ENCODE data around the gene NTRK1. TPM values are rescaled to one million over a fixed set of nuclear protein-coding genes. Genes with fewer than 3 reads are reported as not detected.

Gene NTRK1
- total and polyA plus RNA-seq, 9 donors = 0.35 to 1.9 (median 0.88) TPM

DNA sequence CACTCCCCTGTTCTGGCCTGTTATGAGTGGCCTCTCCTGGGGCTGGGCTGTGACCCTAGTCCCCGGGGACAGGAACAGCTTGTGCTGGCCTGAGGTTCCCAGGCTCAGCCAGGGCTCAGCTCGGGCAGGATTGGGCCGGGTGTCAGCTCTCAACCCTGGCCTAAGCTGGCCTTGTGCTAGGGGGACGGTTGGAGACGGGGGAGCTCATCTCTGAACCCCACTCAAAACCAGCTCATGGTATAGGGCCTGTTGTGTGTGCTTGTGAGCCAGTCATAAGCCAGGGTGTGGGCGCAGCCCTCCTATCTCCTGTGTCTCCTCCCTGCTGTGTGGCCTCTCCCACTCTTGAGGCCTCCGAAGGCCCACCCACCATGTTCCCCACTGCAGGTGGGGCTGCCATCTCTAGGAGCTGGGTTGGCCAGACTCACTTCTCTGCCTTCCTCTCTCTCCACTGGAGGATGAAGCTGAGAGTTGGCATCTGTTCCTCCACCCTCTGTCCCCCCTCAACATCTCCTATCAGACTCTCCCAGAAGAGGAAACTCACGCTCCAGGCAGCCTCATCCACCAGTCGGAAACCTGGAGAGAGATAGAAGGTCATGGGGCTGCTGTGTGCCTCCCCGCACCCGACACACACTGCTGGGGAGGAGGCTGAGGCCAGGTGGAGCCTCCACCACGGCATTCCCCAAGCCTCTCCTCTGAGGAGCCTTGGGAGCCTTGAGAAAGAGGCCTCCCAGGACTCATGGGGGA is 34.2 kb downstream of the NTRK1 start:
- peaks cover 63% of the 10 kb centered on the region for H3K4me1 ChIP-seq (ENCODE audit: control insufficient read depth, insufficient read depth, low read length)
- peaks cover 36% of the 10 kb centered on the region for H3K27me3 ChIP-seq (ENCODE audit: control insufficient read depth, insufficient read depth, low read length)
- H3K36me3 ChIP-seq (ENCODE audit: control insufficient read depth, insufficient read depth, low read length) = no peaks in the 10 kb centered on the region
- H3K9me3 ChIP-seq (replicated peaks; ENCODE audit: control insufficient read depth, low read depth, low read length) = no peaks in the 10 kb centered on the region
- peak overlapping the region; percentile 87 for H3K27ac ChIP-seq (ENCODE audit: low read length)
- H3K4me3 ChIP-seq (ENCODE audit: low read length) = peak overlapping the region; percentile 55
- peak; percentile 74 for DNase-seq
- 43% methylated on average over 1 of the region's 12 CpGs for WGBS (ENCODE audit: insufficient coverage)

DNA sequence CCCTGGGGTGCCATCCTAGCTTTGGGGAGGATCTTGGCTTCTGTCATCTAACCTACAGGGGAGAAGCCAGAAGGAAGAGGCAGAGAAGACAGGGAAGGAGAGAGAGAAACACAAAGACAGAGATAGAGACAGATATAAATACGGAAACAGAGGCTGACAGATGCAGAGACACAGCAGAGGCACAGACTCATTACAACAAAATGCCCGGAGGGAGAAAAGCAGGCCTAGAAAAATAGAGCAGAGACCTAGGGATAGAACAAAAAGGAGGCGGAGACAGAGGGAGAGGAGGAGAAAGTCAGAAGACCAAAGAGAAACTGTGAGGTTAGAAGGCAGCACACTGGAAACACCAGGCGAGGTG is 34.8 kb downstream of the NTRK1 start:
- WGBS (ENCODE audit: insufficient coverage) = 57% methylated on average over 2 of the region's 4 CpGs
- no peak for DNase-seq
- peaks cover 36% of the 10 kb centered on the region for H3K27me3 ChIP-seq (ENCODE audit: control insufficient read depth, insufficient read depth, low read length)
- peak overlapping the region; percentile 87 for H3K27ac ChIP-seq (ENCODE audit: low read length)
- H3K9me3 ChIP-seq (replicated peaks; ENCODE audit: control insufficient read depth, low read depth, low read length) = no peaks in the 10 kb centered on the region
- no peaks in the 10 kb centered on the region for H3K36me3 ChIP-seq (ENCODE audit: control insufficient read depth, insufficient read depth, low read length)
- peak overlapping the region; percentile 55 for H3K4me3 ChIP-seq (ENCODE audit: low read length)
- H3K4me1 ChIP-seq (ENCODE audit: control insufficient read depth, insufficient read depth, low read length) = peaks cover 64% of the 10 kb centered on the region

DNA sequence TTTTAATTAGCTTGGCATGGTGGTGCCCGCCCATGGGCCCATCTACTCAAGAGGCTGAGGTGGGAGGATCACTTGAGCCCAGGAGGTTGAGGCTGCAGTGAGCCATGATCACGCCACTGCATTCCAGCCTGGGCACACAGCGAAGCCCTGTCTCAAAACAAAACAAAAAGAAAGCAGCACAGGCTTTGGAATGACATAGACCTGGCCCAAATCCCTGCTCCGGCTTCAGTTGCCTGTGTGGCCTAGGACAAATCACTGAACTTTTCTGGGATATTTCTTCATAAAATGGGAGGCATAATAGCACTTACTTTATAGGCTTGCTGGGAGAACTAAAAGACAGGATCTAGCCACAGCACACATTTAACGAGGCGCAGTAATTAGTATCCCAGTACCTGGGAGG is 35.3 kb downstream of the NTRK1 start:
- Histone ChIP-seq H3K4me3 (ENCODE audit: low read length) (no peak overlapping the region), H3K27me3 (ENCODE audit: control insufficient read depth, insufficient read depth, low read length) (peaks cover 36% of the 10 kb centered on the region), H3K27ac (ENCODE audit: low read length) (peak overlapping the region; percentile 87), H3K9me3 (replicated peaks; ENCODE audit: control insufficient read depth, low read depth, low read length) (no peaks in the 10 kb centered on the region), H3K4me1 (ENCODE audit: control insufficient read depth, insufficient read depth, low read length) (peaks cover 69% of the 10 kb centered on the region), H3K36me3 (ENCODE audit: control insufficient read depth, insufficient read depth, low read length) (no peaks in the 10 kb centered on the region)
- no peak for DNase-seq
- 80% methylated on average over 5 of the region's 6 CpGs for WGBS (ENCODE audit: insufficient coverage)

DNA sequence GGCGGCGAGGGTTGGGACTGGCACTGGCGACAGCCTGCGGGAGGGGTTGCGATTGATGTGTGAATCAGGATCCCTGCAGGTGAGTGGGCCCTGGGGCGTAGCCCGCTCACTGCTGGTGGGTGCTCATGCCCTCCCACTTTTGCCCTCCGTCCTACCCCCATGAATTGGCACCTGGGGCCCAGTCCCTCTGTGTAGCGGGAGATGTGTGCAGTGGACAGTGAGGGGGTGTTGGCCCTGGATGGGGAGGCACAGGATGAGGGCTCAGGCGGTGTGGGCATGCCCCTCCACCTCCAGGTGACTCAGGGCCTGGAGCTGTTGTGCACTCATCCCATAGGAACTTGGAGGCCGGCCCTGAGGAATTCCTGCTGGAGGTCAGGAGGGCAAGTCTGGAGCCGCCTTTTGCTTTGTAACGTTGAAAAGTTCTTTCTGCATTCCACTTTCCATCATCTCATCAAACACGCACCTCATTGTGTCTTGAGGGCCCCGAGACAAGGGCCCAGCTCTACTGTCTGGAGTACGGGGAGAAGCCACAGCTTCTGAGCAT is 35.9 kb downstream of the NTRK1 start:
- no peaks in the 10 kb centered on the region for H3K36me3 ChIP-seq (ENCODE audit: control insufficient read depth, insufficient read depth, low read length)
- peak overlapping the region; percentile 77 for H3K27ac ChIP-seq (ENCODE audit: low read length)
- no peaks in the 10 kb centered on the region for H3K9me3 ChIP-seq (replicated peaks; ENCODE audit: control insufficient read depth, low read depth, low read length)
- DNase-seq = no peak
- H3K4me1 ChIP-seq (ENCODE audit: control insufficient read depth, insufficient read depth, low read length) = peaks cover 75% of the 10 kb centered on the region
- peaks cover 36% of the 10 kb centered on the region for H3K27me3 ChIP-seq (ENCODE audit: control insufficient read depth, insufficient read depth, low read length)
- 74% methylated on average over 10 of the region's 16 CpGs for WGBS (ENCODE audit: insufficient coverage)
- H3K4me3 ChIP-seq (ENCODE audit: low read length) = no peak overlapping the region

DNA sequence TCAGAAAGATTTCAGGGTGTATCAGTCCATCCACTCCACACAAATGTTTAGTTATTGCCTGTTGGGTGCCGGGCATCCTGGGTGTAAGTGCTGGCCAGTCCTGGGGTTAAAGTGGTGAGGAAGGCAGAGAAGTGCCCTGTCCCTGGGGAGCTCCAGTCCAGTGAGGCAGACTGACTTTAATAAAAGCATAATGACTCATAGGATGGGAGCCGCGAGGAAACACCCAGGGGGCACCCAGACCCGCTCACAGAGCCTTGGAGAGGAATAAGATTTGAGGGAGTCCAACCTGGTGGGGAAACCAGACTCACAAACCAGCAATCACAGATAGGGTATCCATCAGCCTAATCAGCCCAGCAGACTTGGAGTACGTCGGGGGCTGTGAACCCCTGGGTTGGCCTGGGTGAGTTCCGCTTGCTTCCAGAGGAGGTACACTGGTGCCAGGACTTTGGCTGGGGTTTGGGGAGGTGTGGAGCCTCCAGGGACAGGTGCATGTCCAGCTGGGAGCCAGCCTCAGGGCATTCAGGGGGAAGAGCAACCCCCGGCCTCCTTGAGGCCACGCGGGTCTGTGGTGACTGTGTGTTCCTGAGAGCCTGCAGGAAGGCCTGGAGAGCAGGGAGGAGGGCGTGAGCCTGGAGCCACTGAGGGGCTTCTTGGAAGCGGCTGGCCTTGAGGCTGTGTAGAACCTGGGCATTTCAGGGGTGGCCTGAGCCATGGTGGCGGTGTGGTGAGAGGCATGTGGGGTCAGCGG is 36.6 kb downstream of the NTRK1 start:
- WGBS (ENCODE audit: insufficient coverage) = 61% methylated on average over 9 of the region's 14 CpGs
- Histone ChIP-seq H3K27ac (ENCODE audit: low read length) (peak overlapping the region; percentile 77), H3K4me3 (ENCODE audit: low read length) (no peak overlapping the region), H3K9me3 (replicated peaks; ENCODE audit: control insufficient read depth, low read depth, low read length) (no peaks in the 10 kb centered on the region), H3K27me3 (ENCODE audit: control insufficient read depth, insufficient read depth, low read length) (peaks cover 31% of the 10 kb centered on the region), H3K4me1 (ENCODE audit: control insufficient read depth, insufficient read depth, low read length) (peaks cover 76% of the 10 kb centered on the region), H3K36me3 (ENCODE audit: control insufficient read depth, insufficient read depth, low read length) (no peaks in the 10 kb centered on the region)
- DNase-seq = no peak

DNA sequence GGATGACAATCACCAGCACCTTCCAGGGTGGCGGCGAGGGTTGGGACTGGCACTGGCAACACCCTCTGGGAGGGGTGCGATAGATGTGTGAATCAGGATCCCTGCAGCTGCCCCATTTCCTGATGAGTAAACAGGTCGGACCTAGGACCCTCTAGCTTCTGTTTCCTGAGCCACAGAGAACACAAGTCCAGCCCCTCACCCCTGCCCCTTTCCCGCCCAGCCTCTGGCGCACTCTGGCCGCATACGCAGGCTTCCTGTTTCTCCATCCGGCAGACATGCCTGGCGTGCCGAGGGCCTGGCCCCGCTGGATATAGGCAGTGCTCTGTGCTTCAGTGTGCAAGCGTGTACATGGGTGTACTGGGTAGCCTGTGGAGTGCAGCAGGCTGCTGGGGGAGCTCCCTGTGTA is 37.5 kb downstream of the NTRK1 start:
- peak; percentile 84 for DNase-seq
- Histone ChIP-seq H3K9me3 (replicated peaks; ENCODE audit: control insufficient read depth, low read depth, low read length) (no peaks in the 10 kb centered on the region), H3K4me1 (ENCODE audit: control insufficient read depth, insufficient read depth, low read length) (peaks cover 78% of the 10 kb centered on the region), H3K27me3 (ENCODE audit: control insufficient read depth, insufficient read depth, low read length) (peaks cover 22% of the 10 kb centered on the region), H3K27ac (ENCODE audit: low read length) (peak overlapping the region; percentile 77), H3K4me3 (ENCODE audit: low read length) (no peak overlapping the region), H3K36me3 (ENCODE audit: control insufficient read depth, insufficient read depth, low read length) (peaks cover 2% of the 10 kb centered on the region)
- WGBS (ENCODE audit: insufficient coverage) = 3% methylated on average over 10 of the region's 13 CpGs

DNA sequence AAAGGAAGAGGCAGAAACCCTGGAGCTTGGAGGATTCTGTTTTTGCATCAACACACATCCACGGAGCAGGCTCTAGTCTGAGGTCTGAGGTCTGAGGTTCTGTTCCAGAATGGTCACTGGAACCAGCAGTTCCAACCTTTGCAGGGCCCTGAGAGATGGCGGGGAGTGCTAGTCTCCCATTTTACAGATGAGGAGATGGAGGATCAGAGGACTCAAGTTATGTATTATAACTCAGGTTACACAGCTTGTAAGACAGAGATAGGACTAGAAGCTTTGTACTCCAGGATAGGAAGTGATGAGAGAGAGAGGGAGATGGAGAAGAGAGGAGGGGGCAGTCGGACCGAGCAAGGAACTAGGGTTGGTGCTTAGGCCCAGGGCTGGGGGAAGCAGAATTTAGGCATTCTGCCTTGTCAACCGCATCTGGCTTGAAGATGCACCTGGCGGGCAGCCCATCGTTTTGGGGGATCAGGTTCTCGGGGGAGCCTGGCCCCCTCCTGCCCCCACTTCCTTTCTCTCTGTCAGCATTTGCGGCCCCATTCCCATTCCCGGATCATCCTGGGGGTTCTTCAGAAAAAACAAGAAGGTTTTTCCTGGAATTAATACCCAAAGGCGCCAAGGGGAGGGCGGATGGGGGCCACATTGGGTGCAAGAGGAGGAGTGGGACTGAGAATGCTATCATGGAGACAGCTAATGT is 38.5 kb downstream of the NTRK1 start:
- H3K4me1 ChIP-seq (ENCODE audit: control insufficient read depth, insufficient read depth, low read length) = peaks cover 86% of the 10 kb centered on the region
- no peak overlapping the region for H3K4me3 ChIP-seq (ENCODE audit: low read length)
- DNase-seq = no peak
- 56% methylated on average over 5 of the region's 12 CpGs for WGBS (ENCODE audit: insufficient coverage)
- H3K27ac ChIP-seq (ENCODE audit: low read length) = peak overlapping the region; percentile 77
- no peaks in the 10 kb centered on the region for H3K9me3 ChIP-seq (replicated peaks; ENCODE audit: control insufficient read depth, low read depth, low read length)
- H3K36me3 ChIP-seq (ENCODE audit: control insufficient read depth, insufficient read depth, low read length) = peaks cover 3% of the 10 kb centered on the region
- H3K27me3 ChIP-seq (ENCODE audit: control insufficient read depth, insufficient read depth, low read length) = peaks cover 13% of the 10 kb centered on the region

DNA sequence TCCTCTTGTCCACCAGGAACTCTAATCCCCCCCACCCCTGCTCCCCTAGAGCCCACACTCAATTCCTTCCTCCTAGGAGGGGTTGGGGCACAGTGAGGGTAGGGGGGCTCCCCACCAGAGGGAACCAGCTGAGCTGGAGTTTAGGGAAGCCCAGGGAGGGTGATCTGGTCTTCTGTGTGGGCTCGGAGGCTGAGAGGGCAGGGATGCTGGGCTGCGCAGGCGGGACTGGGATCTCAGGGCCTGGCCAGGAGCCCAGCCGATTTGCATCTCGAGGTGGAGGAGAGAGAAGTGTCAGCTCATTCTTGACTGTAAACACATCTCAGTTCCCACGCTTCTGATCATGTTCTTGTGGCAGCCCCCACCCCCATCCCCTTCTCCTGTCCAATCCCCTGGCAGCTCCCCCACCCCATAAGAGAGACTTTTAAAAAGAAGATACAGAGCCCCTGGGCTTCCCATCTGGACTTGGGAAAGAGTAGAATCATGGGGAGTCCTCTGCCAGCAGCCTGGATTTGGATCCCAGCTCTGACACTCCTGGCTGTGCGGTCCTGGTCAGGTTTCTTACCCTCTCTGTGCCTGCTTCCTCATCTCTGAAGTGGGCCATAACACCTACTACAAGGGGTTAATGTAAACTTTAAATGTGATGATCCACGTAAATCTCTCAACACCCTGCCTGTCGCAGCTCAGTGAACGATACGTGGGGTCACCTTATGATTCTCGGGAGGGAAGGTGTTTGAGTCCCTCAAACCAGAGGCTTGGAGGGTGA is 39.5 kb downstream of the NTRK1 start:
- Histone ChIP-seq H3K4me3 (ENCODE audit: low read length) (no peak overlapping the region), H3K9me3 (replicated peaks; ENCODE audit: control insufficient read depth, low read depth, low read length) (no peaks in the 10 kb centered on the region), H3K27me3 (ENCODE audit: control insufficient read depth, insufficient read depth, low read length) (peaks cover 8% of the 10 kb centered on the region), H3K36me3 (ENCODE audit: control insufficient read depth, insufficient read depth, low read length) (peaks cover 3% of the 10 kb centered on the region), H3K4me1 (ENCODE audit: control insufficient read depth, insufficient read depth, low read length) (peaks cover 87% of the 10 kb centered on the region), H3K27ac (ENCODE audit: low read length) (peak overlapping the region; percentile 29)
- DNase-seq = peak; percentile 73
- 17% methylated on average over 6 of the region's 12 CpGs for WGBS (ENCODE audit: insufficient coverage)

DNA sequence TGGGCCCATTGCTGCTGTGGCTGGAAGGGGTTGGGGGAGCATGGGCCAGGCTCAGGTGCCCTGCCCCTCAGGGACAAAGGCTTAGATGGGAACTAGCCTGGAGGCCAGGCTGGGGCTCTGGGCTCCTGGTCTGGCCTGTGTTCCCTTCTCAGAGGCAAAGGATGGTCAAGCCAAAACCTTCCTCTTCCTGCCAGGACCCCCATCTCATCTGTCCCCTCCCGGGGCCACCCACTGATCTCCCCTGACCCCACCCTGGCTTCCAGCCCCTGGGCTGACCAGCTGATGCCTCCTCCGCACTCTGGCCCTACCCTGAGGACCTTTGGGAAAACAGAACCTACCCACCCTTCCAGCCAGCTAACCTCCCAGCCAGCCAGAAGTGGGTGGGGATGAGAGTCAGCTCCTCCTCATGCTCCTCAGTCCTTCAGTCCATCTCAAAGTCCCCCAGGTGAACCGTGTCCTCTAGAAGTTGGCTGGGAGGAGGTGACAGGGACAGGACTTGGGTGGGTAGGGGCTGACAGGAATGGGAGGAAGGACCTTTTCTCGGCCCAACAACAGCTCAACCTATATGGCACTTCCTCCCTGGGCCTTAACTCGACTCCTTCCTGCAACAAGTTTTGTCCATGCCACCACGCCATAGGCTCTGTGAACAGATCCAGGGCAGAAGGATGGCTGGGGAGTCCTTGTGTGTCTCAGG is 40.4 kb downstream of the NTRK1 start:
- Histone ChIP-seq H3K27ac (ENCODE audit: low read length) (peak overlapping the region; percentile 59), H3K36me3 (ENCODE audit: control insufficient read depth, insufficient read depth, low read length) (peaks cover 5% of the 10 kb centered on the region), H3K27me3 (ENCODE audit: control insufficient read depth, insufficient read depth, low read length) (peaks cover 6% of the 10 kb centered on the region), H3K4me3 (ENCODE audit: low read length) (no peak overlapping the region), H3K4me1 (ENCODE audit: control insufficient read depth, insufficient read depth, low read length) (peaks cover 82% of the 10 kb centered on the region), H3K9me3 (replicated peaks; ENCODE audit: control insufficient read depth, low read depth, low read length) (no peaks in the 10 kb centered on the region)
- WGBS (ENCODE audit: insufficient coverage) = 61% methylated on average over 3 of the region's 6 CpGs
- DNase-seq = no peak
